A673 (cell line): Measurements from ENCODE around the gene TUBA8. TPM values are rescaled to one million over a fixed set of nuclear protein-coding genes. Genes with fewer than 3 reads are reported as not detected.

Experiments used
- BruUV-seq: library from RNA; stranded (reverse); fragments of 400-500 nt; replicated peaks from 2 replicates; lab custom pipeline; 2021; lab: Mats Ljungman, UMichigan
- CTCF ChIA-PET: fragments of 300-600 bp; sonication (Branson Sonifier 250); formaldehyde crosslinking; loops from one replicate; lab custom pipeline; 2022; ENCODE audit warnings: antibody characterized with exemption; lab: Charles Lee
- POLR2A ChIA-PET: fragments of 300-600 bp; sonication (Branson Sonifier 250); formaldehyde crosslinking; loops from one replicate; lab custom pipeline; 2022; ENCODE audit warnings: antibody characterized with exemption; ENCODE audit not compliant: low non-redundant PET; lab: Charles Lee
- DNase-seq: peaks from one replicate; pipeline ENCODE4 v3.0.0-alpha.2; 2015; ENCODE audit warnings: low spot score
- H3K27ac ChIP-seq: fragments of 200-600 bp; sonication (generic); 2 replicates; pipeline ENCODE4 v1.5.1; 2016; ENCODE audit warnings: mixed run types, low read depth, mild to moderate bottlenecking, mixed read lengths, antibody characterized with exemption, low read length; ENCODE audit not compliant: poor library complexity, severe bottlenecking
- H3K27me3 ChIP-seq: fragments of 200-600 bp; sonication (generic); replicated peaks from 2 replicates; pipeline ENCODE4 v1.6.1; 2017; ENCODE audit warnings: mixed run types, low read depth, mild to moderate bottlenecking, mixed read lengths, antibody characterized with exemption, low read length; ENCODE audit not compliant: insufficient read depth, poor library complexity
- H3K36me3 ChIP-seq: fragments of 200-600 bp; sonication (generic); 2 replicates; pipeline ENCODE4 v1.6.1; 2016; ENCODE audit warnings: mixed run types, mild to moderate bottlenecking, mixed read lengths, antibody characterized with exemption, low read length; ENCODE audit not compliant: insufficient read depth, poor library complexity, severe bottlenecking
- H3K4me1 ChIP-seq: fragments of 200-600 bp; sonication (generic); 2 replicates; pipeline ENCODE4 v1.6.1; 2017; ENCODE audit warnings: mixed run types, mild to moderate bottlenecking, mixed read lengths, antibody characterized with exemption, low read length; ENCODE audit not compliant: insufficient read depth, poor library complexity, severe bottlenecking
- H3K4me3 ChIP-seq: fragments of 200-600 bp; sonication (generic); 2 replicates; pipeline ENCODE4 v1.5.1; 2016; ENCODE audit warnings: low read depth, mixed run types, mild to moderate bottlenecking, mixed read lengths, low read length; ENCODE audit not compliant: poor library complexity, severe bottlenecking
- H3K9me3 ChIP-seq: fragments of 200-600 bp; sonication (generic); 2 replicates; pipeline ENCODE4 v1.6.1; 2016; ENCODE audit warnings: mixed run types, low read depth, mild to moderate bottlenecking, mixed read lengths, antibody characterized with exemption, low read length; ENCODE audit not compliant: poor library complexity, severe bottlenecking
- EZH2 ChIP-seq: fragments of 200-600 bp; sonication (generic); IDR thresholded peaks from 2 replicates; pipeline ENCODE4 v1.6.1; 2017; ENCODE audit warnings: borderline replicate concordance, low read depth, mild to moderate bottlenecking, mixed read lengths, antibody characterized with exemption, low read length; ENCODE audit not compliant: poor library complexity, severe bottlenecking
- intact Hi-C: fragments of 100-400 bp; cut with micrococcal nuclease; formaldehyde crosslinking; loops from one replicate; pipeline ENCODE4 v1.10.0; 2022; ENCODE audit not compliant: unreplicated experiment
- total RNA-seq: library from RNA; stranded (reverse); gene quantifications from 2 replicates; pipeline ENCODE4 v1.2.3, GENCODE V29; 2021
- TF ChIP-seq, protein P1 (sequence below): fragments of 300-800, 200-600 bp; sonication (generic); conservative IDR thresholded peaks from 2 replicates; pipeline ENCODE4 v1.5.1; 2017; ENCODE audit warnings: low read depth, mild to moderate bottlenecking, antibody characterized with exemption, low read length, moderate library complexity, mixed read lengths

Gene TUBA8
- total RNA-seq, 1 experiment from 2014 or later: 3.1 TPM

DNA sequence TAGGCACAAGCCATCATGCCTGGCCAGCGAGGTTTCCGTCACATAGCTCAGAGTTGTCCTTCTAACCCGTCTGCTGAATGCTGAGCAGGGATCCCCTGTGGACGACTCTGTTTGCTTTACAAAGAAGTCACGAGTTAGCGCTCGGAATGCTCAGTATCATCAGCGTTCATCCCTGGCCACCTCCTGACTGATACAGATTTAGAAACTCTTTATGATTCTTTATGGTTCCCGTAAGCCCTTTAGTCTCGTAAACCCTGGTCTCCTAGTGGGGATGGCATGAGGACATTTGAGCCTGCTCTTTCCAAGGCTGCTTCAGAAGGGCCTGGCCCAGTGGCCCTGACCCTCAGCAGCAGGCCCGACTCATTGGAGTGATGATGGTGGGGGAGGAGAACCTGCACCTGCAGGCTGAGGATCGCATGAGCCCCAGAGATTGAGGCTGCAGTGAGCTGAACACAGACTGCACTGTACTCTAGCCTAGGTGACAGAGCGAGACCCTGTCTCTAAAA is 23.2 kb upstream of the TUBA8 start:
- ChIA-PET POLR2A (no interaction called here), CTCF (no interaction called here)
- BruUV-seq: no TSS peak
- TF ChIP-seq, protein P1, sequence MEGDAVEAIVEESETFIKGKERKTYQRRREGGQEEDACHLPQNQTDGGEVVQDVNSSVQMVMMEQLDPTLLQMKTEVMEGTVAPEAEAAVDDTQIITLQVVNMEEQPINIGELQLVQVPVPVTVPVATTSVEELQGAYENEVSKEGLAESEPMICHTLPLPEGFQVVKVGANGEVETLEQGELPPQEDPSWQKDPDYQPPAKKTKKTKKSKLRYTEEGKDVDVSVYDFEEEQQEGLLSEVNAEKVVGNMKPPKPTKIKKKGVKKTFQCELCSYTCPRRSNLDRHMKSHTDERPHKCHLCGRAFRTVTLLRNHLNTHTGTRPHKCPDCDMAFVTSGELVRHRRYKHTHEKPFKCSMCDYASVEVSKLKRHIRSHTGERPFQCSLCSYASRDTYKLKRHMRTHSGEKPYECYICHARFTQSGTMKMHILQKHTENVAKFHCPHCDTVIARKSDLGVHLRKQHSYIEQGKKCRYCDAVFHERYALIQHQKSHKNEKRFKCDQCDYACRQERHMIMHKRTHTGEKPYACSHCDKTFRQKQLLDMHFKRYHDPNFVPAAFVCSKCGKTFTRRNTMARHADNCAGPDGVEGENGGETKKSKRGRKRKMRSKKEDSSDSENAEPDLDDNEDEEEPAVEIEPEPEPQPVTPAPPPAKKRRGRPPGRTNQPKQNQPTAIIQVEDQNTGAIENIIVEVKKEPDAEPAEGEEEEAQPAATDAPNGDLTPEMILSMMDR: no peak
- no peak for TF ChIP-seq EZH2
- Histone ChIP-seq H3K27ac (no peak overlapping the region), H3K9me3 (no peaks in the 10 kb centered on the region), H3K36me3 (peaks cover 46% of the 10 kb centered on the region), H3K4me3 (no peak overlapping the region), H3K4me1 (no peaks in the 10 kb centered on the region), H3K27me3 (no peaks in the 10 kb centered on the region)
- intact Hi-C loops: no loop called here
- DNase-seq: no peak

DNA sequence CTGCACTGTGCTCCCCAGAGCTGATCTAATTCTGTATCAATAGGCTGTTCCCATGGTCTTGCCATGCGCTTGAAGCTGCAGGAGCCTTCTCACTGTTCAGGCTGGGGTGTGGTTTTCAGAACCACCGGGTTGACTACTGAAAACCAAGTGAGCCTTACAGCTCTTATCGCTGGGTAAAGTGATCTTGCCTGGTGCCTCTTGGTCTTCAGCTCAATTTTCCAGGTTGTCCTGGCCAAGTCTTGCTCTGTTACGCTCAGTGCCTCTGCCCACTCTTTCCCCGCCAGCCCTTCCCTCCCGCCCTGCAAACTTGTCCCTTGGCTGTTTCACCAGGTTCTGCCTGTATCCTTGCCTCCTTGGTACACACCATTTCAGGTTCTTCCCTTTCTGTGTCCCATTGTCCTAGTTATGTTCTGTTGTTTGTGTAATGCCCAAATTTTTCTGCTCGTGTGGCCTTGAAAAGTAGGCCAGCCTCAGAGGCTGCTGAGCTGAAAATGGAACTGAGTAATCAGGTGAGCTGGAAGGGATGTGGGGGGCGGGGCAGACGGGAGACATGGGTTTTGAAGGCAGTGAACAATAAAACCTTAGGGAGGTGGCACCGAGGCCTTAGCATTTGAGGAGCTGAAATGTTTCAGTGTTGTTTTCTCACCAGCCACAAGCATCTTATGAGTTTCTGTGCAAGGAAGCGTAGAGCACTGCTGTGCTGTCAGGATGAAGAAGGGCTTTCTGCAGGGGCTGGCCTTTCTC is 21.6 kb upstream of the TUBA8 start:
- ChIA-PET POLR2A (no interaction called here), CTCF (no interaction called here)
- no peak for DNase-seq

DNA sequence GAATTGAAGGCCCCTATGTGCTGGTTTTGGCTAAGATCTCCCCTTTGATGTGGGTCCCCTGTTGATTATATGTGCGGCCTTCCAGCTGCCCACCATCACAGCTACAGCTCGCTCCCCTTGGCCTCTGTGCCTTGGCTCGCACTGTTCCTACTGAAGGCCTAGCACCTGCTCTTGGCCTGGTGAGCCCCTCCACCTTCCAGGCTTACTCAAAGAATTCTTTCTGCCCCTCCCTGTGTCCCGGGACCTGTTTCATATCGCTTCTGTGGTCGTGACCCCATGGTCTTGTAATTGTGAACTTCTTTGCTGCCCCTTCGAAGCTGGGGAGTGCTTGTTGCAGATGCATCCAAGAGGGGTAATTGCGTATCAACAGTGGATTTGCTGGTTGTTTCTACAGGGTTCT is 20.3 kb upstream of the TUBA8 start:
- CTCF ChIA-PET: no interaction called here
- POLR2A ChIA-PET: no interaction called here
- DNase-seq: no peak
- BruUV-seq: TSS peak; percentile 16
- no peaks in the 10 kb centered on the region for H3K4me1 ChIP-seq
- peaks cover 22% of the 10 kb centered on the region for H3K36me3 ChIP-seq
- no peak overlapping the region for H3K27ac ChIP-seq
- H3K9me3 ChIP-seq: no peaks in the 10 kb centered on the region
- TF ChIP-seq, protein P1: no peak
- no peak for TF ChIP-seq EZH2
- no peaks in the 10 kb centered on the region for H3K27me3 ChIP-seq
- H3K4me3 ChIP-seq: no peak overlapping the region
- intact Hi-C loops: loop anchor here (2.0 kb wide), 1 partner anchor 61 kb away; the partner anchor contains the start of gene USP18

More for the DNA sequence above, 21.6 kb upstream of the TUBA8 start:
- intact Hi-C loops: no loop called here
- no peak for TF ChIP-seq EZH2
- TF ChIP-seq, protein P1: no peak
- BruUV-seq: no TSS peak
- H3K4me3 ChIP-seq: no peak overlapping the region
- no peaks in the 10 kb centered on the region for H3K4me1 ChIP-seq
- H3K27me3 ChIP-seq: no peaks in the 10 kb centered on the region
- no peak overlapping the region for H3K27ac ChIP-seq
- H3K36me3 ChIP-seq: peaks cover 32% of the 10 kb centered on the region
- H3K9me3 ChIP-seq: no peaks in the 10 kb centered on the region
